Adipose tissue (tissue), 3 donors: ENCODE results near the gene SPINDOC. TPM values are rescaled to one million over a fixed set of nuclear protein-coding genes. Genes with fewer than 3 reads are reported as not detected.

ENCODE experiments used
- H3K27ac ChIP-seq: one replicate; pipeline ENCODE4 v1.5.1; 2013; ENCODE audit warnings: low read depth, low read length
- WGBS, 3 donors: extraction: QIAGEN DNeasy Blood & Tissue Kit; methylation state at CpG; one replicate each; pipeline ENCODE4 v1.1.7; 2013; 5-methylcytosine and 5-hydroxymethylcytosine counted together
- polyA plus RNA-seq, 3 donors: library from polyadenylated mRNA; stranded (reverse); fragments of 200-250 nt; gene quantifications; one replicate each; pipeline ENCODE4 v1.2.3, GENCODE V29; 2013
- donor health status: healthy with polysubstance abuse.
- donor health status: Bipolar disorder and iron deficiency.
- donor health status: healthy.

The SPINDOC gene
- polyA plus RNA-seq, 3 donors: 2.5 to 10.7 (median 9.7) TPM

- WGBS, 3 donors: 59 to 70% (median 59%) methylated on average over 14 of the region's 14 CpGs
- no peak overlapping the region for H3K27ac ChIP-seq
Measured at GRCh38 chr11:63870351-63871140, 57.3 kb downstream of the SPINDOC start.

- WGBS, 3 donors: 10 to 14% (median 14%) methylated on average over 11 of the region's 11 CpGs
Measured at GRCh38 chr11:63871962-63872799, 58.9 kb downstream of the SPINDOC start.

GRCh38 chr11:63872800-63873197 is 59.5 kb downstream of the SPINDOC start:
- H3K27ac ChIP-seq: no peak overlapping the region
- 27 to 78% (median 67%) methylated on average over 5 of the region's 5 CpGs for WGBS, 3 donors

More at GRCh38 chr11:63871962-63872799, 58.9 kb downstream of the SPINDOC start:
- H3K27ac ChIP-seq: peak overlapping the region; percentile 66

- no peak overlapping the region for H3K27ac ChIP-seq
- 74 to 79% (median 76%) methylated on average over 5 of the region's 5 CpGs for WGBS, 3 donors
Measured at GRCh38 chr11:63873311-63873710, 60.1 kb downstream of the SPINDOC start.

- H3K27ac ChIP-seq: no peak overlapping the region
- 21 to 79% (median 73%) methylated on average over 6 of the region's 6 CpGs for WGBS, 3 donors
Measured at GRCh38 chr11:63874511-63874910, 61.3 kb downstream of the SPINDOC start.

- H3K27ac ChIP-seq: no peak overlapping the region
- WGBS, 3 donors: 85 to 94% (median 93%) methylated on average over 8 of the region's 8 CpGs
Measured at GRCh38 chr11:63875506-63876065, 62.3 kb downstream of the SPINDOC start.

- WGBS, 3 donors: 85 to 98% (median 94%) methylated on average over 6 of the region's 6 CpGs
- H3K27ac ChIP-seq: no peak overlapping the region
Measured at GRCh38 chr11:63876616-63877015, 63.4 kb downstream of the SPINDOC start.

Other genes with a start within 250 kb of the SPINDOC start
- gene PLAAT3, start 199.0 kb upstream of the SPINDOC start, polyA plus RNA-seq: 100 to 1,000 TPM in 2 of 3 donors, 10 to 100 TPM in 1; 57.4 to 771 (median 200) TPM
- 10 to 100 TPM in 2 of 3 donors, 1 to 10 TPM in 1; 7.7 to 21.3 (median 16.6) TPM for gene ATL3, start 142.1 kb upstream of the SPINDOC start, polyA plus RNA-seq
- gene RTN3, start 132.0 kb upstream of the SPINDOC start, polyA plus RNA-seq: 100 to 1,000 TPM in 1 of 3 donors, 10 to 100 TPM in 2; 74.9 to 196 (median 91.9) TPM
- 10 to 100 TPM in 2 of 3 donors, 1 to 10 TPM in 1; 3.9 to 13.8 (median 12.7) TPM for gene ZFTA, start 44.7 kb upstream of the SPINDOC start, polyA plus RNA-seq
- gene MARK2, start 25.7 kb downstream of the SPINDOC start, polyA plus RNA-seq: 10 to 100 TPM; 13.4 to 15.0 (median 14.2) TPM
- under 1 TPM; 0.27 to 0.59 (median 0.56) TPM for gene RCOR2, start 103.7 kb downstream of the SPINDOC start, polyA plus RNA-seq
- 10 to 100 TPM in 1 of 3 donors, 1 to 10 TPM in 2; 6.7 to 13.9 (median 7.6) TPM for gene NAA40, start 125.5 kb downstream of the SPINDOC start, polyA plus RNA-seq
- 100 to 1,000 TPM; 348 to 933 (median 669) TPM for gene COX8A, start 161.2 kb downstream of the SPINDOC start, polyA plus RNA-seq
- gene OTUB1, start 173.0 kb downstream of the SPINDOC start, polyA plus RNA-seq: 10 to 100 TPM; 35.3 to 62.4 (median 50.5) TPM
- under 1 TPM; 0.10 to 0.14 (median 0.11) TPM for gene FLRT1, start 222.5 kb downstream of the SPINDOC start, polyA plus RNA-seq